Muscle of leg (tissue), 11 donors: Measurements from ENCODE around the gene INO80C. TPM values are rescaled to one million over a fixed set of nuclear protein-coding genes. Genes with fewer than 3 reads are reported as not detected.

ENCODE experiments used
- DNase-seq: peaks from one replicate; pipeline ENCODE4 v3.0.0; 2013
- H3K27ac ChIP-seq: one replicate; pipeline ENCODE4 v1.5.1; 2013; ENCODE audit warnings: mild to moderate bottlenecking, low read length, control low read depth
- H3K27me3 ChIP-seq: one replicate; pipeline ENCODE4 v1.6.1; 2013; ENCODE audit warnings: low read length; ENCODE audit not compliant: control insufficient read depth, insufficient read depth
- H3K36me3 ChIP-seq: one replicate; pipeline ENCODE4 v1.6.1; 2013; ENCODE audit warnings: low read length; ENCODE audit not compliant: control insufficient read depth, insufficient read depth
- H3K4me1 ChIP-seq: one replicate; pipeline ENCODE4 v1.6.1; 2013; ENCODE audit warnings: low read length; ENCODE audit not compliant: control insufficient read depth, insufficient read depth
- H3K4me3 ChIP-seq: one replicate; pipeline ENCODE4 v1.5.1; 2013; ENCODE audit warnings: low read length, control low read depth
- H3K9me3 ChIP-seq: replicated peaks from 2 replicates; pipeline ENCODE4 v1.6.1; 2013; ENCODE audit warnings: low read depth, low read length; ENCODE audit not compliant: control insufficient read depth
- WGBS: methylation state at CpG from one replicate; pipeline ENCODE4 v1.1.5; 2013; ENCODE audit warnings: missing lambda C conversion rate; ENCODE audit not compliant: insufficient coverage; 5-methylcytosine and 5-hydroxymethylcytosine counted together
- polyA plus RNA-seq, 8 donors: library from polyadenylated mRNA; unstranded; fragments of 120-200 nt; gene quantifications; one replicate each; pipeline versions ENCODE4 v1.2.1 to v1.2.3, GENCODE V29; 2013; ENCODE audit warnings: inconsistent platforms in 1 of 8, low replicate concordance in 1 of 8; ENCODE audit not compliant: insufficient read length in 8 of 8, insufficient read depth in 1 of 8
- total RNA-seq: library from RNA; stranded (reverse); fragments of 120-200 nt; gene quantifications from one replicate; pipeline ENCODE4 v1.2.4, GENCODE V29; 2013

Gene INO80C
- total and polyA plus RNA-seq, 9 donors = 5.4 to 33.4 (median 24.8) TPM

DNA sequence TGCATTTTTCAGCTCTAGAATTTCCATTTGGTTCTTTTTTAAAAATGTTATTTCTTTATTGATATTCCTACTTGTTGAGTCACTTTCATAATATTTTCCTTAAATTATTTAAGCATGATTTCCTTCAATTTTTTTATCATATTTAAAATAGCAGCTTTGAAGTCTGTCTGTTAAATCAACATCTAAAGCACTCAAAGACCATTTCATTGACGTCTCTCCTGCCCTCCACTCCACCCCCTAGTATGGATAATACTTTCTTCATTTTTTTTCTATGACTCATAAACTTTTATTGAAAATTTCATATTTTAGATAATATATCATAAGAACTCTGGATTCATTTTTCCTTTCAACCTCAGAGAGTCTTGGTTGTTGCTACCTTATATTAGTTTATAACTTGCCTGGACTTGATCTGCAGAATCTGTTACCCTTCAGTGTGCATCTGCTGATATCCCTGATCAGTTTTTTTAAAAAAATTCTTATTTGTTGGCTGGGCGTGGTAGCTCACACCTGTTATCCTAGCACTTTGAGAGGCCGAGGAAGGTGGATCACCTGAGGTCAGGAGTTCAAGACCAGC lies 61.6 kb downstream of the INO80C start:
- DNase-seq = no peak
- 67% methylated on average over 1 of the region's 3 CpGs for WGBS
- H3K4me1 ChIP-seq = no peaks in the 10 kb centered on the region
- no peak overlapping the region for H3K27ac ChIP-seq
- H3K4me3 ChIP-seq = no peak overlapping the region
- no peaks in the 10 kb centered on the region for H3K27me3 ChIP-seq
- no peaks in the 10 kb centered on the region for H3K36me3 ChIP-seq
- H3K9me3 ChIP-seq = no peaks in the 10 kb centered on the region

DNA sequence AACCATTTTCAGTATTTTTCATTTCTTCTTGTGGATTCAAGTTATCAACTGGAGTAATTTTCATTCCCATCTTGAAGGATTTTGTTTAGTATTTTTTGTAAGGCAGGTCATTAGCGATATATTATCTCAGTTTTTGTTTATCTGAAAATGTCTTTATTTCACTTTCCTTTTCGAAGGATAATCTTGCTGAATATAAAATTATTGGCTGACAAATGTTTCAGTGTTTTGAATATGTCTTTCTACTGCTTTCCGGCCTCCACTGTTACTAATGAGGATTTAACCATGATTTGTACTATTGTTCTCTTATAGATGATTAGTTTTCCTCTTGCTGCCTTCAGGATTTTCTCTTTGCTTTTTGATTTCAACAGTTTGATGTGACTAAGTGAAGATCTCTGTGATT lies 62.4 kb downstream of the INO80C start:
- no peak overlapping the region for H3K4me3 ChIP-seq
- no peak overlapping the region for H3K27ac ChIP-seq
- no peaks in the 10 kb centered on the region for H3K9me3 ChIP-seq
- no peak for DNase-seq
- H3K27me3 ChIP-seq = no peaks in the 10 kb centered on the region
- no CpG with 5 or more reads among the region's 3 CpGs for WGBS
- H3K4me1 ChIP-seq = no peaks in the 10 kb centered on the region
- no peaks in the 10 kb centered on the region for H3K36me3 ChIP-seq

DNA sequence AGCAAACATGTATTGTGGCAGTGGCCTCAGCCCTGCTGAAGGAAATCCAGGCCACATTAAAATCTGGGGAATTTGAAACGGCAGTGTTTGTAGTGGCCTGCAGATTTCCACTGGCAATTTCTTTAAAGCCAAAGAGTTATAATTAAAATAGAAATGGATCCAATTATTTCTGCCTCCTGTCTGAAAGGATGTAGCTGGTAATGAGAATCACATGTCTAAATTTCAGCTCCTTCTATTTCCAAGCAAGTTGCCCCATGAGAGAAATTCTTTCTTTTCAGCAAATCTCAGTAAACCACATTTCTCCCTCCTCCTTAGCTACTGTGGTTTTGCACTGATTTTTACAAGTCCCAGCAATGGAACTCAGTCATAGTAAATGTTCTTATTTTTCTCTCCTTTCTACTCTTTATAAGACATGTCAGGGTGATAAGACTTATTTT lies 65.2 kb downstream of the INO80C start:
- Histone ChIP-seq H3K27me3 (no peaks in the 10 kb centered on the region), H3K27ac (no peak overlapping the region), H3K36me3 (no peaks in the 10 kb centered on the region), H3K9me3 (no peaks in the 10 kb centered on the region), H3K4me1 (no peaks in the 10 kb centered on the region), H3K4me3 (no peak overlapping the region)
- peak; percentile 28 for DNase-seq
- no CpG with 5 or more reads among the region's 1 CpG for WGBS

DNA sequence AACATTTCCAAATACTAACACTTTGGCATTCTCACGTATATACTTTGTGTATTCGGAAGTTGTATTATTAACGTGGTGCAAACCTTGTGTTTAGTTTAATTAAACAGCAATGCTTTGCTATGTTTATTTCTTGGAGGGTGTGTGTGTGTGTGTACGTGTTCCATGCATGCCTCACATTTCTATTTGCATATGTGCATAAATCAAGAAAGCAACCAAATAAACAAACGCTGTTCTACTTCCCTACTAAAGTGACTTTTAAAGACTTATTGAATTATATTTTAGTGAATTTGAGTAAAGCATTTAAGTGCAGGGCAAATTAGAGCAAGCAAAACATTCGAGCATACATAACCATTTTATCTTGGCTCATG lies 66.4 kb downstream of the INO80C start:
- H3K4me3 ChIP-seq = no peak overlapping the region
- no peak for DNase-seq
- no peaks in the 10 kb centered on the region for H3K9me3 ChIP-seq
- WGBS = no CpG with 5 or more reads among the region's 6 CpGs
- H3K36me3 ChIP-seq = no peaks in the 10 kb centered on the region
- H3K27me3 ChIP-seq = no peaks in the 10 kb centered on the region
- no peaks in the 10 kb centered on the region for H3K4me1 ChIP-seq
- H3K27ac ChIP-seq = no peak overlapping the region

DNA sequence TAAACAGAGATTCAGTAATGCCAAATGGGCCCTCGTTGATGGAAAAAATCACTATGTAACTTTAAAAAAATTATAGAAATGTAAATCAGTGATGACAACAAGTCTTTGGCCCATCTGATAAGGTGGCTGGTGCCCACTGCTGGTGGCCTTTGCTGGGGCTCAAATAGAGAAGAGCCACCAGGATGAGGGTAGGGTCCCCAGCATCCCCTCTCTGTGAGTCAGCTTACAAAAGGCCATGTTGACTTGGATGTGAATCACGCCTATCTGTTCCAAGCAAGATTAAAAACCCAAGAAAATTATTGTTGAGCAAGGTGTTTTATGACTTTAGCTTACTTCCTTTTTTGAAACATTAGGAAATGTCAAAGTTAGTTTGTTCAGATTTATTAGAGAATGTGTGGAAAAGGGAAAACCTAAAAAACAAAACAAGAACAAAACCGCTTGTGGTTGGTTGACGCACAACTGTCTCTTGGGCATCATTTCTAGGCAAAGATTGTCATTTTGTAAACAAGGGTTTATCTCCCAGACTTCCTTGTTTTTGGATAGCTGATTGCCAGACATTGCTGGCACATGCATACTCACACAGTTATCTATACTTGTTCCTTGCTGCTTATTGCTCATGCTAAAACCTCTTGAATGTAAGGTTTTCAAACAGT lies 66.9 kb downstream of the INO80C start:
- DNase-seq = no peak
- 90% methylated on average over 2 of the region's 4 CpGs for WGBS
- Histone ChIP-seq H3K27ac (no peak overlapping the region), H3K9me3 (no peaks in the 10 kb centered on the region), H3K4me3 (no peak overlapping the region), H3K36me3 (no peaks in the 10 kb centered on the region), H3K27me3 (no peaks in the 10 kb centered on the region), H3K4me1 (no peaks in the 10 kb centered on the region)

DNA sequence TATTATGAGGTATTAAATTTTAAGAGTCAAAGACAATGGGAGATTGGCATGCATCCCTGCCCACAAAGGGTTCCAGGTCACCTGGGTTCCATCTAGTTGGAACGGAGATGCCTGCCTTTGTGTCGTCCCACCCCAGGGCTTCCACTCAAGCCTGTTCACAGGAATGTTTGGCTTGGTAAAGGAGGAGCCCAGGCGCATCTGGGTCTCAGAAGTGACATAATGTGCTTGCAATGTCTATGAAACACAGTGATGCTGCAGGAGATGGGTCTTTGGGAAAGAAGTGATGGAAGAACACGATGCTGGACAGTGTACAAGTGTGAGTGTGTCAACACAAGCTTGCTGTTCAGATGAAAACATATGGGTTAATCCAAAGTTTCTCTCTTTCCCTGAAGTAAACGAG lies 71.0 kb downstream of the INO80C start:
- H3K36me3 ChIP-seq = no peaks in the 10 kb centered on the region
- no peaks in the 10 kb centered on the region for H3K27me3 ChIP-seq
- peaks cover 3% of the 10 kb centered on the region for H3K4me1 ChIP-seq
- H3K9me3 ChIP-seq = no peaks in the 10 kb centered on the region
- DNase-seq = no peak
- H3K27ac ChIP-seq = no peak overlapping the region
- WGBS = 60% methylated on average over 4 of the region's 5 CpGs
- no peak overlapping the region for H3K4me3 ChIP-seq

DNA sequence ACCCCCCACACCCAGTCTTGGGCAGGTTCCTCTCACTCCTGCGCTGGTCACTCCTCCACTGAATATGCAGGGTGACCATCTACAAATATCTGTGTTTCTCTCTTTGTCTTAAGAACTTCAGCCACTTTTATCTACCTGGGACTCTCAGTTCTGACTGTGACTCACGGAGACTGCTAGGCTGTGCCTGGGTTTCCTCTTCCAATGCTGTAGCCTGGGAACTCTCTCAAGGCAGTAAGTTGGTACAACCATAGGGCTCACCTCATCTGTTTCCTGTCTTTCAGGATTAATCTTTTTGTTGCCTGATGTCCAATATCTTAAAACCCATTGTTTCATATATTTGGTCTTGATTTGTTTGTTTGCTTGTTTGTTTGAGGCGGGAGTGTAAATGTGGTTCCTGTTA lies 73.4 kb downstream of the INO80C start:
- Histone ChIP-seq H3K27ac (no peak overlapping the region), H3K27me3 (no peaks in the 10 kb centered on the region), H3K4me3 (no peak overlapping the region), H3K36me3 (no peaks in the 10 kb centered on the region), H3K4me1 (peaks cover 4% of the 10 kb centered on the region), H3K9me3 (no peaks in the 10 kb centered on the region)
- DNase-seq = no peak
- 80% methylated on average over 2 of the region's 3 CpGs for WGBS

DNA sequence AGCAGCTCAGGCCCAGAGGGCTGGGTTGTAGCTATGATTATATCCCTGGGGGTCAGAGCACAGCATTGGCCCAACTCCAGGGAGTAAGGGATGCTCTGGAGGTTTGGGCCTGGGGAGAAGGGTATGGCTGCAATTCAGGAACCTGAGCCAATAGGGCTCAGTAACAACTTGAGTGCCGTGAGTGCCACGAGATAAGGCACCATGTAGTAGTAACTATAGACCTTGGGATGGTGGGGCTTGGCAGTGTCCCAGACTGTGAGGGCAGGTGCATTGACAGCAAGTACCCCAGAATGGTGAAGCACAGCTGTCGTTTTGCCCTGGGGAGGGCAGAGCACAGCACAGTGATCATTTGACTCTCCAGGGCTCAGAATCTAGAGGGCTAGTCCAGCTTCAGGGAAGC lies 75.5 kb downstream of the INO80C start:
- H3K27ac ChIP-seq = no peak overlapping the region
- H3K36me3 ChIP-seq = no peaks in the 10 kb centered on the region
- peaks cover 4% of the 10 kb centered on the region for H3K4me1 ChIP-seq
- no peaks in the 10 kb centered on the region for H3K27me3 ChIP-seq
- H3K9me3 ChIP-seq = peaks cover 5% of the 10 kb centered on the region
- 63% methylated on average over 3 of the region's 3 CpGs for WGBS
- no peak overlapping the region for H3K4me3 ChIP-seq
- DNase-seq = peak; percentile 70

DNA sequence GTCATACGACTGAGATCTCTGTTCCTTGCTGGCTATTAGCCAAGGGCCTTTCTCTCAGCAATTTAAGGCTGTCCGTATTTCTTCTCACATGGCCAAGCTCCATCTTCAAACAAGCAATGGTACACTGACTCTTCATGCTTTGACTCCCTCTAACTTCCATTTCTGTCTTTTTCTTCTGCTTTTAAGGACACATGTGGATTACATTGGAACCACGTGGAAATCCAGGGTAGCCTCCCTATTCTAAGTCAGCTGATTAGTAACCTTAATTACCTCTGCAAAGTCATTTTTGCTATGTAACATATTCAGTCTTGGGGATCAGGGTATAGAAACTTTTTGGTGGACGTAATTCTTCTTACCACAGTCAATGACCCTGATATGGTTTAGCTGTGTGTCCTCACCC lies 79.2 kb downstream of the INO80C start:
- H3K36me3 ChIP-seq = no peaks in the 10 kb centered on the region
- peaks cover 8% of the 10 kb centered on the region for H3K9me3 ChIP-seq
- no peak for DNase-seq
- 74% methylated on average over 2 of the region's 4 CpGs for WGBS
- no peak overlapping the region for H3K27ac ChIP-seq
- H3K4me1 ChIP-seq = peaks cover 4% of the 10 kb centered on the region
- no peak overlapping the region for H3K4me3 ChIP-seq
- no peaks in the 10 kb centered on the region for H3K27me3 ChIP-seq
